Measurements from ENCODE around the gene CEACAM21.
"Not testable (repeated sequence)": the region's sequence is repeated elsewhere in the genome, so short reads cannot be mapped to it uniquely, and the experiment has no call there.

Gene CEACAM21

DNA sequence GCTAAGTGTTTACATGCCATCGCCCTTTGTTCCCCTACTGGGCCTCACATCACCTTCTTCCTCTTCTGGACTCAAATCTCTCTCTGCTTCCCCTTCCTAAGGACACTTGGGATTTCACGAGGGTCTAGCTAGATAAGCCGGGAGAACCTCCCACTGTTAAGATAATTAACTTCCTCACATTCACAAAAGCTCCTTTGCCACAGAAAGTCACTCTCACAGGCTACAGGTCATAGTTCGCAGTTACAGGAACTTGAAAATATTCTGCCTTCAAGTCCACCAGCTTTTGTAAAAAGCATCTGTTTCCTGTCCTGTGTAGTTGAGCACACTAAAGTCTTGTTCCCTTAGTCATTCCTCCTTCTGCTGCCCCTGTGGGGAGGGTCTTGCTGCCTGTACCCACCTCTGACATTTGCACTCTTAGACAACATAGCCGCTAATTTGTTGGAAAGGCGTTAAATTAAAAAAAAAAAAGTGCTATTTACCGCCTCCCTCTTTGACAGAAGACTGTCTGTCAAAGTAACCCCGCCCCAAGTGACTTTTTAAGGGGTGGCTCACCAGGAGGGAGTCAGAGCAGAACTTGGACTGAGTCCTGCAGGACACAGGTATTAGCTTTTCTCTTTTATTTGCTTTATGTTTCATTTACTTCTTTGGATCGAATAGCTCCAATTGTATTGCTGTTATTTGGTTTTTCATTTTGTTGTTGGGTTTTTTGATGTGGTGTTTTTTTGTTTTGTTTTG lies 26.8 kb upstream of the CEACAM21 start:
- no peak for DNase-seq (ENCODE audit: low read depth, low spot score)

DNA sequence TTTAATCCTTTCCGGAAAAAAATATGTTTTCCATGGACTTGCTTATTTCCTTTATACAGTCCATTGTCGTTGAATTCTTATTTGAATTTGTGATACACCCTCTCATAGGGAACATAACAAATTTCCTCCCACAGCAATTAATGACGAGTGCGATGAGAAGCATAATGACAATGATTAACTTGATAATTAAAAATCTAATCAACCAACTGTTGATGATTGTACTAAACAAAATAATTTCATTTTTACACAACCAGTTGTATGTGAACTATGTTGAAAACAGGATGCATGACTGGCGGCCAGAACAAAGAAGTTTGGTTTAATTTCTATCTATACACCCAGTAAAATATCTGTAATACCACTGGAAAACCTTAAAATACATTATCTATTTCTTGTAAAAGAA lies 26.1 kb upstream of the CEACAM21 start:
- no peak overlapping the region for H3K27ac ChIP-seq
- no peak for DNase-seq (ENCODE audit: low read depth, low spot score)

More for the DNA sequence above, 26.8 kb upstream of the CEACAM21 start:
- no peak overlapping the region for H3K27ac ChIP-seq

GRCh38 chr19:41551212-41551610 lies 24.8 kb upstream of the CEACAM21 start:
- DNase-seq (ENCODE audit: low read depth, low spot score): no peak
- no peak overlapping the region for H3K27ac ChIP-seq

GRCh38 chr19:41551711-41552110 lies 24.3 kb upstream of the CEACAM21 start:
- no peak for DNase-seq (ENCODE audit: low read depth, low spot score)
- H3K27ac ChIP-seq: no peak overlapping the region

DNA sequence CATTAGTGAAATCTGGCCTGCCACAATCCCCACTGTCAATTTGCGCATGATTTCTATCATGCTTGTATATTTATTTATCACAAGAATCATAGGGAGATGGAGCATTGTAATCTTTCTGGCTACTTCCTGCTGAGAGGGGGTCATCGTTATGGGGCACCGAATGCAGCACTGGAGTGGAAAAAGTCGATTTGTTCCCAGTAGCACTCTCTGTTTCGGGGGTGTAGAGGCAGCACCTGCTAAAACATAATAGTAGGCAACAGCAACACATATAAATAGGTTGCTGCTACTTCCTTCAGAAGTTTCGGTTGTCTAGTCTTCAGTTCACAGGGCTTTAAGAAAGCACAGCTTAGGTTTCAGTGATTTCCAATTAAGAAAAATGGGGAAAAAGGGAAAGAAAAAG lies 23.4 kb upstream of the CEACAM21 start:
- H3K27ac ChIP-seq: no peak overlapping the region
- DNase-seq (ENCODE audit: low read depth, low spot score): no peak

DNA sequence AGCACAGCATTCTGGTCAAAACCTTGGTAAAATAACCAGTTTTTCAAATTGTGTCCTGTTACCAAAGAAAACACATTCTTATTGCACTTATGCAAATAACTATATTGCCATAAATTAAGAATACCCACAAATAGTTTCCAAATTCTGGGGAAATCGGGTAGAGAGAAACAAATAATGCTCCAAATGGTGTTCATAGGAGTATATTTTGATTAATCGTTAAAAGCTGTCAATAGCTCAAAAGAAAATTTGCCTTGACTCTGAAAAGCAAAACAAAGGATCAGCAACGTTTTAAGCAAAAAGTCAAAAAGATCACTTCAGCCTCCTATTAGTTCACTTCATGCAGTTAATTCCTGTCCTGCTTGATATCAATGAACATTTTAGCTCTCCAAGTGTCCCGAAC lies 22.2 kb upstream of the CEACAM21 start:
- DNase-seq (ENCODE audit: low read depth, low spot score): no peak
- H3K27ac ChIP-seq: no peak overlapping the region

DNA sequence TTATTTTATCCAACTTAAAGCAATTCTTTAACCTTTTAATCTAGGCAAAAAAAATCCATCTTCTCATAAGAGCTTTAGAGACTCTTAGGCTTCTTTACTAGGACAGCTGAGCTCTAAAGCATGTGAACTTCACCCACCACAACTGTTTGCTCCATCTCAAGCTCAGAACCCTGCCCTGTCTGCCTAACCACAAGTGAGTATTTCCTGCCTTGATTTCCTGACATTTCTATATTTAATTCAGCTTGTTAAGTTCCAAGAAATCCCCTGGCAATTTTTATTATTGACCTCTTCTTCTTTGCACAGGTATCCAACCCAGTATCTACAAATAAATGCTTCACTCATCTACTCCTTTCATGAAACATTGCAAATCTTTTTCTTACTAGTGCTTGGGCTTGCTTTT lies 21.1 kb upstream of the CEACAM21 start:
- no peak for DNase-seq (ENCODE audit: low read depth, low spot score)
- no peak overlapping the region for H3K27ac ChIP-seq

- no peak for DNase-seq (ENCODE audit: low read depth, low spot score)
Measured at GRCh38 chr19:41555748-41556147, 20.2 kb upstream of the CEACAM21 start.

GRCh38 chr19:41563854-41564514 lies 12.0 kb upstream of the CEACAM21 start:
- no peak for DNase-seq (ENCODE audit: low read depth, low spot score)
- H3K27ac ChIP-seq: no peak overlapping the region

More at GRCh38 chr19:41555748-41556147, 20.2 kb upstream of the CEACAM21 start:
- no peak overlapping the region for H3K27ac ChIP-seq

DNA sequence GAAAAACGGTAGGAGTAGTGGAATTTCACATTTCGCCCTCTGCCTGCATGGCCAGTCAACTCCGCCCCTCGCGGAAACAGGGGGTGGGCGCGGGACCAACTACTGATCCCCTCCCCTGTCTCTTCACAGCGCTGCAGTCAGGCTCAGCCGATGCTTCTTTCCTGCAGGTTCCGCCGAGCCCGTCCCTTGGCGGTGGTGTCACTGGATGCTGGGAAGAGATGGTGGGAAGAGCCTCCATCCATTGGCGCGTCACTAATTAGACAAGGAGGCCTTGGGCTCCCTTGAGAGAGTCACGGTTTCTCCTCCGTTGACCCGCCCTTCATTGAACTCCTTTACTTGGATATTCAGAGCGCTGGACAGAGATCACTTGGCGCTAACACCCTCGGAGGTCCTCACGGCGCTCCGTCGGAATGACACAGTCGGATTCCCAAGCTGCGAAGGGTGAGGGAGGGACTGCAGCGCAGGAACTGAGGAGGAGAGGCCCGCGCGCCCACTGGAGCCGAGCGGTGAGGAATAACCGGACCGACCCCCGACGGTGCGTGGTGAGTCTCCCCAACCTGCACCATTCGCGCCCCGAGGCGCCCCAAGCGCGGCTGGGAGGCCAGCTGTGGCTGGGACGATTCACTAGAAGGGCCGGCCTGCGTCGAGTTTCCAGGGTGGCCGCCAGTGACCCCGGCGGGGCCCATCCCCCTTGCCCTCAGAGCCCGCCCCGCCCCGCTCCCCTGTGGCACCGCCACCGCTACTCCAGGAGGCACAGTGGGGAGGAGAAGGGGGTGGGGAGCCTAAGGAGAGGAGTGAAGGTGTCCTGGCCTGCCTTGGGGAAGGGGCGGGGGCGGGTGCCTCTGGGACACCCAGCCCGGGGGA lies 11.2 kb upstream of the CEACAM21 start:
- no peak for DNase-seq (ENCODE audit: low read depth, low spot score)
- H3K27ac ChIP-seq: no peak overlapping the region

GRCh38 chr19:41565379-41565720 lies 10.6 kb upstream of the CEACAM21 start:
- DNase-seq (ENCODE audit: low read depth, low spot score): no peak
- no peak overlapping the region for H3K27ac ChIP-seq

- no peak for DNase-seq (ENCODE audit: low read depth, low spot score)
- no peak overlapping the region for H3K27ac ChIP-seq
Measured at GRCh38 chr19:41566001-41566400, 10.0 kb upstream of the CEACAM21 start.

GRCh38 chr19:41569481-41570150 lies 6.3 kb upstream of the CEACAM21 start:
- no peak for DNase-seq (ENCODE audit: low read depth, low spot score)
- H3K27ac ChIP-seq: no peak overlapping the region

DNA sequence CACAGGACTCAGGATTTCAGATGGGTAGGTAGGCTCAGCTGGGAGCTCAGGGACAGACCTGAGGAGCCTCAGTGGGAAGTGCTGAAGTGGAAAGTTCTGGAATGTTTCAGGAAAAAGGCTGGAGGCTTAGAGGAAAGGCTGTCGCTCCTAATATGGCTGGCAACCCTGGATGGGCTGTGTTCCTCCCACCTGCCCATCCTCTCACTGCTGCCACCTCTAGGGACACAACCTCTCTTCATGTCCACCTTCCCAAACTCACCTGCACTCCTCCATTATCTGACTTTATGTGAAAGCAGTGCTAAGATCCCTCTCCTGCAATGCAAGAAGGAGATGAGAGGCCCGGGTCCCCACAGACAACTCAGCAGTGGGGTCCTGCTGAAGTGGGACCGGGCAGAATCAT lies 5.8 kb upstream of the CEACAM21 start:
- no peak for DNase-seq (ENCODE audit: low read depth, low spot score)
- no peak overlapping the region for H3K27ac ChIP-seq

GRCh38 chr19:41570639-41571112 lies 5.3 kb upstream of the CEACAM21 start:
- peak; percentile 10 for DNase-seq (ENCODE audit: low read depth, low spot score)
- no peak overlapping the region for H3K27ac ChIP-seq

DNA sequence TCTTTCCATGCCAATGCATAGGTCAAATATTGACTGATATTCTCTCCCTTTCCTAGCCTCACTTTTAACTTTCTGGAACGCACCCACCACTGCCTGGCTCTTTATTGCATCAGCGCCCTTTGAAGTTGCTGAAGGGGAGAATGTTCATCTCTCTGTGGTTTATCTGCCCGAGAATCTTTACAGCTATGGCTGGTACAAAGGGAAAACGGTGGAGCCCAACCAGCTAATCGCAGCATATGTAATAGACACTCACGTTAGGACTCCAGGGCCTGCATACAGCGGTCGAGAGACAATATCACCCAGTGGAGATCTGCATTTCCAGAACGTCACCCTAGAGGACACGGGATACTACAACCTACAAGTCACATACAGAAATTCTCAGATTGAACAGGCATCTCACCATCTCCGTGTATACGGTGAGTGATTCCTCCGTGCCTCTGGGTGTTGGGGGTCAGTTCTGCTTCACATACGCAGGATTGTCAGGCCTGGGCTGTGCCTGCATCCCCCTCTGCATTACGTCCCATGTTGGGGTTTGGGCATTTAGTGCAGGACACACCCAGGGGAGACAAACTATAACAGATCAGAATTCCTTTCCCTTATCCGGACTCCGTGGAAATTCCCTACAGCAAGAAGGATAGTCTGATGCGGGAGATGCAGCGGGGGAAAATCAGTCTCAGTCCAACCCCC lies 1.3 kb downstream of the CEACAM21 start:
- no peak for DNase-seq (ENCODE audit: low read depth, low spot score)
- no peak overlapping the region for H3K27ac ChIP-seq

- no peak for DNase-seq (ENCODE audit: low read depth, low spot score)
- H3K27ac ChIP-seq: no peak overlapping the region
Measured at GRCh38 chr19:41577833-41578232, 1.9 kb downstream of the CEACAM21 start.

DNA sequence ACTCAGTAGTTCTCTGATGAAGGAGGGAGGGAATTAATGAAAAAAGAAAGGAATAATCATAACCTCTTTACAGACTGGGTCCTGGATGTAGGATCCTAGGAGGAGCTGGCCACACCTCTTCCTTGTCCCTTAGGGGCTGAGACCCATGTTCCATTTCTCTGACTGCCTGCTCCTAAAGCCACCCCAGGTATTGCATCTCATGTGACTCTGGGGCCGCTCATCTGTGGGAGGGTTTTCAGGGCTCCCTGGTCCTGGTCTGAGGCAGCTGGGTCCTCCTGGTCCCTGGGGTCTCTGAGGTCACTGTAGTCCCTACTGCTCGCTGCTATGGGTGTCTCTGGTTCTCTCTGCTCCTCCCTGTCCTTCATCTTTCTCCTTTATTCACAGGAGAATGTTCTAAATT lies 2.9 kb downstream of the CEACAM21 start:
- no peak overlapping the region for H3K27ac ChIP-seq
- no peak for DNase-seq (ENCODE audit: low read depth, low spot score)

GRCh38 chr19:41581068-41581467 lies 5.1 kb downstream of the CEACAM21 start:
- H3K27ac ChIP-seq; DNase-seq (ENCODE audit: low read depth, low spot score): not testable (repeated sequence)

All from epithelial cell of prostate (primary cell).